Fibroblast of mammary gland (primary cell): ENCODE measurements around the gene RRP15.

Experiments
- DNase-seq: peaks from one replicate; pipeline ENCODE4 v3.0.0-alpha.2; 2010; ENCODE audit warnings: low read depth
- H3K4me3 ChIP-seq: 2 replicates; pipeline ENCODE4 v1.5.1; 2011; ENCODE audit warnings: low read depth, mild to moderate bottlenecking, low read length, moderate library complexity; ENCODE audit not compliant: control insufficient read depth
- CTCF ChIP-seq: conservative IDR thresholded peaks from 2 replicates; pipeline ENCODE4 v1.5.1; 2011; ENCODE audit warnings: low read depth, low read length, inconsistent platforms; ENCODE audit not compliant: control insufficient read depth, insufficient read depth

Gene RRP15

GRCh38 chr1:218301217-218301616 lies 16.1 kb downstream of the RRP15 start:
- no peak for DNase-seq
- TF ChIP-seq CTCF, result no peak

GRCh38 chr1:218302155-218302554 lies 17.1 kb downstream of the RRP15 start:
- TF ChIP-seq CTCF, result no peak
- H3K4me3 ChIP-seq, result no peak overlapping the region
- no peak for DNase-seq

More at GRCh38 chr1:218301217-218301616, 16.1 kb downstream of the RRP15 start:
- no peak overlapping the region for H3K4me3 ChIP-seq

- H3K4me3 ChIP-seq, result no peak overlapping the region
- TF ChIP-seq CTCF, result no peak
- DNase-seq, result no peak
These were observed 18.2 kb downstream of the RRP15 start for GRCh38 chr1:218303176-218303879.

- H3K4me3 ChIP-seq, result no peak overlapping the region
- DNase-seq, result peak; percentile 23
- no peak for TF ChIP-seq CTCF
These were observed 19.4 kb downstream of the RRP15 start for GRCh38 chr1:218304281-218305039.

- no peak overlapping the region for H3K4me3 ChIP-seq
- TF ChIP-seq CTCF, result no peak
- DNase-seq, result no peak
These were observed 20.5 kb downstream of the RRP15 start for GRCh38 chr1:218305472-218306064.

- peak; percentile 7 for DNase-seq
These were observed 27.4 kb downstream of the RRP15 start for GRCh38 chr1:218312509-218312908.

More at GRCh38 chr1:218312509-218312908, 27.4 kb downstream of the RRP15 start:
- H3K4me3 ChIP-seq, result no peak overlapping the region
- no peak for TF ChIP-seq CTCF
